HG03039 (cell line): ENCODE measurements around the gene CLIC6.
"Not testable (repeated sequence)": the region's sequence is repeated elsewhere in the genome, so short reads cannot be mapped to it uniquely, and the experiment has no call there.

Experiments
- ATAC-seq: cut with Tn5 transposase; IDR thresholded peaks from one replicate; pipeline ENCODE4 v1.9.1; 2021; ENCODE audit warnings: mild to moderate bottlenecking, moderate library complexity; ENCODE audit not compliant: unreplicated experiment

CLIC6 gene

DNA sequence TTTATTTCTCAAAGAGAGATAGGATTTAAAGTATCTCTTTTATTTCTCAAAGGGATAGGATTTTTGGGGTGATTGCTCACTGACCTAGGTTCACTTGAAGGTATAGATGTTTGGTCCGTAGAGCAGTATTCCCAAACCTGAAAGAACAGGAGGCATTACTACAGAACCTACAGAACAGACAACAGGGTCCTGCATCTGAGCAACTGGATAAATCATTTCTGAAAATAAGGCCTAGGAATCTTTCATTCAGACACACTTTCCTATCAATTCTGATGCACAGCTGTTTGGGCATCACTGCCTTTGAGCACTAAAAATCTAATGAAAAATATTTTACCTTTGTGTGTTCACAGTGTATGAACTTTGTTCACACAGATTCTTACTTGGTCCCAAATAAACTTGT is 17.2 kb upstream of the CLIC6 start:
- ATAC-seq: no peak

GRCh38 chr21:34653522-34653921 is 15.3 kb upstream of the CLIC6 start:
- no peak for ATAC-seq

DNA sequence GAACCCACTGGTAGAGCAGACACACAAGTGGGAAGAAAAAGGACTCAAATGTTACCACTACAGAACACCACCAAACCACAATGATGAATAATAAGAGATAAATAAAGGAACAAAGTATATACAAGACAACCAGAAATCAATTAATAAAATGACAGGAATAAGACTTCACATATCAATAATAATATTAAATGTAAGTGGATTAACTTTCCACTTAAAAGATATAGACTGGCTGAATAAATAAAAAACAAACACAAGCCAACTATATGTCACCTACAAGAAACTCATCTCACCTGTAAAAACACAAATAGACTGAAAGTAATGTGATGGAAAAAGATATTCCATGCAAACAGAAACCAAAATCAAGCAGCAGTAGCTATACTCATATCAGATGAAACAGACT is 6.9 kb upstream of the CLIC6 start:
- ATAC-seq: no peak

DNA sequence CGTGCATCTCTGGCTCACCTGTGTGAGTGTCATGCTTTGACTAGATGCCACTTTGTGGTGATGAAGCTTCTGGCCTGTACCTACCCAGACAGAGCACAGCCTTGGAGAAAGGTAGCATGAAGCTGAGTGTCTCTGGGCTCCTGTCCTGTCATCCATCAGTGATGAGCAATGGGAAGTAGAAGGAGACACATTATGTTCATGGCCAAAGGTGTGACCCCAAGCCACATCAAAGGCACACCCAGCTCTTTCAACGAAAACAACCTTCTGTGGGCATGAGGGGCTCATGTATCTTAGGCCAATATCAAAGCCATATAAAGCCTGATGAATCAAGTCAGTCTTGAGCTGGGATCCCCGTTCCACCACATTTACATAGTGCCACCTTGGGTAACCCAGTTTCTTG is 1.0 kb upstream of the CLIC6 start:
- ATAC-seq: no peak

GRCh38 chr21:34669149-34669879 is 520 bp downstream of the CLIC6 start:
- no peak for ATAC-seq

GRCh38 chr21:34669880-34670219 is 1.1 kb downstream of the CLIC6 start:
- not testable (repeated sequence) for ATAC-seq

- ATAC-seq: no peak
Measured at GRCh38 chr21:34670220-34670961, 1.6 kb downstream of the CLIC6 start.

- ATAC-seq: no peak
Measured at GRCh38 chr21:34670962-34671348, 2.2 kb downstream of the CLIC6 start.

DNA sequence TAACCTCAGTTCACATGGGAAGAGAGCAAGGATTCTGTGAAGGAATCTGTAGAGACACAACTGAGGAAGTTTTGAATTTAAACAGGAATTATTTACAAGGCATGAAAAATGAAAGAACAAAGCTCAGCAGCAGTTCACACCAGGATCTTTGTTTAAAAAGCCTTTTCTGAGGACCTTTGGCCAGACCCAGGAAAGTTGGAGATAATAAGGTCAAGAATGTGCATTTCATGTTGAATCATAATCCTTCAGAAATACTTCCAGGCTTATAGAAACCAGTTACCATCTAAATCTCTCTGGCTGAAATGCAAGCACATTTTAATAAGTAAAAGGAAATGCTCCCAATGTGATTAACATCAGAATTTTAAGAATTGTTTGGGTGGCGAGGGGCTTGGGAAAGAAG is 2.7 kb downstream of the CLIC6 start:
- no peak for ATAC-seq

DNA sequence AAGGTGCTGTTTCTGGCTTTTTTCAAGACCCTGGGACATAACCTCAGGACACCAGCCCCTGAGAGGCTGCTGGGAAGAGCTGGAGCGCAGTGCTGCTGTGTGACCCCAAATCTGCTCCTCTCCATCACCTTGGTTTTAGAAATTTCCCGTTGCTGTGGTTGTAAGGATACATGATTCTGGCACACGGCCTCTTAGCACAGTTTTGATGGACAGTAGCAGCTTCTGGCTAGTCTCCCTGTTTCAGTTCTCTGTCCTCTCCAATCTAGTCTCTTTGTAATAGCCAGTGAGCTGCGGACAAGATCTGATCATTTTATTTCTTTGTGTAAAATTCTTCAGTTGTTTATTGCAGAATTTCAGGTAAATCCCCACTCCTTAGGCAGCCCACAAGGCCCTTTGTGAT is 3.1 kb downstream of the CLIC6 start:
- no peak for ATAC-seq

GRCh38 chr21:34673006-34673405 is 4.2 kb downstream of the CLIC6 start:
- no peak for ATAC-seq

DNA sequence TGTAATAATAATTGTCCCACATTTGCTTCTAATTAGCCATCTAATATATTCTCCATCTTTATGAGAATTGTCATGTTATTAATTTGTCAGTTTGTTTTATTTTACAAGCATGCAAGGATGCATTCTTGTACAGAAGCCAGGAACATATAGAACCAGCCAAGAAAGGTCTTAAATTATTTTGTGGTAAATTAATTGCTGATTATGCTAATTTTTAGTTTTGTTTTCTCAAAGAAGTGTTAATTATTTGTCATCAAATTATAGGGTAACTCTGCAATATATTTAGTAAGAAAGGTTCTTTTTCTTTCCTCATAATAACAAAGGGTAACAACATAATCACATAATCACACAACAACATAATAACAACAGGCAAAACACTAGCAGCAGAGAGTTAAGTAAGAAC is 5.7 kb downstream of the CLIC6 start:
- no peak for ATAC-seq

DNA sequence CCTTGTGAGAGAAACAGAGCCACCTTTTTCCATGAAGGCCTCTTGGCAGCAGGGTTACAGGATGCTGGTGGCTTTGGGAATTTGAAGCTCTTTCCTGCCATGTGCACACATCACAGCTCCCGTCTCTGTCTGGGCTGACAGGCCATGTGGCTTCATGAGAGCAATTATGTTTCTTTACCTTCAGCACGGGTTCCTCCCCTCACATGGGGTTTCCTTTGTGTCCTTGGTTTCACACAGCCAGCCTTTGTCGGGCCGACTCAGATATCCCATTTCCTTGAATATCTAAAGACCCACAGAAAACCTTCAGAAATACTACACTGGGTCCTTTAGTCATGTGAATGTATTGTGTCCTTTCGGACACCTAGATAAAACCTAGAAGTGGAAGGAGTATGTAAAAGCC is 7.1 kb downstream of the CLIC6 start:
- no peak for ATAC-seq

DNA sequence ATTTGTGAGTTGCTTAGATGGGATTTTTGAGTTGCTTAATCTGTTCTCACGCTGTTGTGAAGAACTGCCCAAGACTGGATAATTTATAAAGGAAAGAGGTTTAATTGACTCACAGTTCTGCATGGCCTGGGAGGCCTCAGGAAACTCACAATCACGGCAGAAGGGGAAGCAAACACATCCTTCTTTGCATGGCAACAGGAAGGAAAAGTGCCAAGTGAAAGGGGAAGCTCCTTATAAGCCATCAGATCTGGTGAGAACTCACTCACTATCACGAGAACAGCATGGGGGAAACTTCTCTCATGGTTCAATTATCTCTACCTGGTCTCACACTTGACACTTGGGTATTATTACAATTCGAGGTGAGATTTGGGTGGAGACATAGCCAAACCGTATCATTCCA is 10.3 kb downstream of the CLIC6 start:
- no peak for ATAC-seq

- ATAC-seq: no peak
Measured at GRCh38 chr21:34684174-34684876, 15.5 kb downstream of the CLIC6 start.

DNA sequence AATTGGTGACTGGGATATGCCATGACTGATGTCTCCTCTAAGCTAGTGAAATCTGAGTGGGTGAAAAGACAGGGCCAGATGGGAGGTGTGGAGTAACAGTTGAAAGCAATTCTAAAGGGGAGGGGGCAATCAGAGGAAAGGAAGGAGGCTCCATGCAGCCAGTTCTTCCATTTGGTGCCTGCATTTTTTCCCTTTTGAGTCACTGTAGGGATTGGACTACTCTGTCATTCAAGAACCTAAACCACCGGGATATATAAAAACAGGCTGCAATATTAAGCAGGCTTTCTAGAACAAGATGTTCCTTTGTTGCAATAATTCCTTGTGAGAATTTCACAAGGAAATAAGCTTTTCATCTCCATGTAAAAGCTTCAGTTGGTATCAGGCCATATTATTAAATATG is 18.3 kb downstream of the CLIC6 start:
- no peak for ATAC-seq

GRCh38 chr21:34687745-34688144 is 19.0 kb downstream of the CLIC6 start:
- no peak for ATAC-seq

- no peak for ATAC-seq
Measured at GRCh38 chr21:34688145-34688544, 19.4 kb downstream of the CLIC6 start.

GRCh38 chr21:34688715-34689114 is 19.9 kb downstream of the CLIC6 start:
- no peak for ATAC-seq

DNA sequence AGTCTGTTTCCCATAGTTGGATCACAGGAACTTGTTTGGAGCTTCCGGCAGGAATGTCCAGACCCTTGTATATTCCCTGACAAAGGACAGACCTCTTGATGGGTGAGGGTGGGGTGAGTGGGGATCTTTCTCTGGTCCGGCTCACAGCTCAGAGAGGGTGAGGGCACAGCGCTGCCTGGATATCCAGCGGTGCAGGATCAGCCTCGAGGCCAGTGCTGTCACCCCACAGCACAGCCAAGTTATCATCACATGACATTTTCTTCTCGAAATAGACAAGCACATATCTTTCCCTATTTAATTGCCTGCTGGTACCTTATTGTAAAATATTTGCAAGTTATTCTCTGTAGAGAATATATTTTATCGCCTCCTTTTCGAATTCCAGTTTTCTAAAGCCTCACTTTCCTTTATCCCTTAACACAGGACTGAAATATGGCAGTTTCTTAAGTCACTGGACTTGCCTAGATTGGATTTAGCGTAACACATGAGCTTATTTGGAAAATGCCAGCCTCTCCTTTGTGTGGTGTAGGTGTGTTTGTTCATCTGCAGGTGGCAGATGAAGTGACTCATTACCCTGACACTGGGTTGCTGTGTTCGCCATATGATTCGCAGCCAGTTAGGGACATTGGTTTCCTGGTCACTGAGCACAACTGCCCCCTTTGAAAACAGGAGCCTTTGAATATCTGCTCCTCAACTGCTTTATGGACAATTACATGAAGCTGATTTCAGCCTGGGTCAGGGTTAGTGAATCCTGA is 21.4 kb downstream of the CLIC6 start:
- no peak for ATAC-seq

DNA sequence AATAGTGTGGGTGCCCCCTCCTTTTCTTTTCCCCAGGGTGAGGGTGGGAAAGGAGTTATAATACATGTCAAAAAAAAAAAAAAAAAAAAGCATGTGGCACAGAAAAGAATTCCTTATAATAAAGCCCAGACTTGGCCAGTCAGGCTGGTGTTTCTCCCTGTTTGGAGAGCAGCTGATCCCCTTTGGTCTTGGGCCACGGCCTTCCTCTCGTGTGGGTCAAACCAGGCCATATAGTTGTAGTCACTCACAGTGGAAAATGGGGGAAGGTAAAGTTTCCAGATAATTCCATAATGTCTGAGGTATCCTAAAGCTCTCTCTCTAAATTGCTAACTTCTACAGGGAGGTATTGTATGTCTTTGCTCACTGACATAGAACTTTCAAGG is 22.0 kb downstream of the CLIC6 start:
- ATAC-seq: no peak
